ENCODE measurements around the gene KRTAP2-2. TPM values are rescaled to one million over a fixed set of nuclear protein-coding genes. Genes with fewer than 3 reads are reported as not detected.

KRTAP2-2 gene
- total and polyA plus RNA-seq, 2 of the 4 experiments (the other 2 are of a cell fraction) = 0.17 TPM; not detected in 1

DNA sequence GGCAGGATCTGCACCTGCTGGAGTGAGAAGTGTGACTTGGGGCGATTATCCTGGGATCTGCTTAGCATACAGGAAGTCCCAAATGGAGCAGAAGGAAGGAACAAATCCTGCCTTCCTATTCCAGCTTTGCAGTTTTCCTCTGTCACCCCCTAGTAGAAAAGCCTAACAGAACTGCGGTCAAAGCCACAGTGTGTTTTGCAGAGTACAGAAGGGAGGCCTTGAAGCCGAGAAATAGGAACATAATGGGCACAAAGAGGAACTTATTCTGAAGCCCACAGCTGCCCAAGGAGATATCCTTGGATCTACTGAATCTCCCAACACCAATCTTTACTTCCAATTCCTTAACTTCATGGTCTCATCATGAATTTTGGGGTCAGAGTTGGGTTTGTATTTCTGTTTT lies 36.5 kb downstream of the KRTAP2-2 start:
- Histone ChIP-seq H3K56ac (ENCODE audit: extremely low read depth, insufficient read depth, low read length) (no peak overlapping the region), H2BK5ac (ENCODE audit: low read depth, low read length, poor library complexity, severe bottlenecking) (no peak overlapping the region), H2AK9ac (replicated peaks; ENCODE audit: low read depth, low read length, poor library complexity) (no peak overlapping the region), H3K14ac (replicated peaks; ENCODE audit: low read depth, low read length) (no peak overlapping the region), H3K4me1 (ENCODE audit: control insufficient read depth, insufficient read depth, low read length) (peaks cover 1% of the 10 kb centered on the region; the same call in 1 of the 2 replicates), H3K79me1 (ENCODE audit: low read depth in 1 of 2, low read length in 2 of 2) (no peaks in the 10 kb centered on the region), H4K20me1 (ENCODE audit: insufficient read depth, low read length) (no peaks in the 10 kb centered on the region), H4K8ac (ENCODE audit: low read depth in 2 of 2, low read length in 2 of 2) (no peak overlapping the region; a peak in 1 of 4 replicates), H3K4me3 (ENCODE audit: insufficient read depth, low read depth, low read length) (no peak overlapping the region), H3K4ac (ENCODE audit: low read depth, low read length) (no peak overlapping the region; the same call in 1 of the 2 replicates), H2BK20ac (ENCODE audit: low read depth, low read length) (no peak overlapping the region), H3K9me1 (ENCODE audit: insufficient read depth, low read length) (no peaks in the 10 kb centered on the region; the same call in 1 of the 2 replicates), H3K27ac (ENCODE audit: insufficient read depth, low read length) (no peak overlapping the region), H3K9ac (ENCODE audit: low read depth, low read length) (no peak overlapping the region), H4K5ac (ENCODE audit: low read depth, low read length) (no peak overlapping the region), H3K9me3 (ENCODE audit: control insufficient read depth, insufficient read depth, low read length) (no peaks in the 10 kb centered on the region; the same call in 1 of the 2 replicates), H2AK5ac (ENCODE audit: low read depth, low read length) (no peak overlapping the region), H3K18ac (ENCODE audit: low read depth, low read length) (no peak overlapping the region), H2BK120ac (ENCODE audit: low read depth, low read length) (no peak overlapping the region), H2BK15ac (ENCODE audit: low read depth, low read length) (no peak overlapping the region), H3K4me2 (ENCODE audit: low read depth, low read length) (no peak overlapping the region), H4K91ac (ENCODE audit: insufficient read depth, low read depth, low read length) (no peak overlapping the region; the same call in 1 of the 2 replicates), H3K23ac (ENCODE audit: low read depth, low read length) (no peak overlapping the region), H3K27me3 (ENCODE audit: control insufficient read depth, insufficient read depth, low read length) (no peaks in the 10 kb centered on the region; the same call in 1 of the 2 replicates), H3K36me3 (ENCODE audit: control insufficient read depth, insufficient read depth, low read length) (no peaks in the 10 kb centered on the region), H2AFZ (replicated peaks; ENCODE audit: low read length, poor library complexity) (peak overlapping the region; percentile 1)
- BruUV-seq (replicated peaks) = no TSS peak
- DNase-seq (no peak), ATAC-seq (ENCODE audit: low read depth) (no peak)
- in situ Hi-C loops (cut with MboI; ENCODE audit: low sequenced_read_pairs) = no loop called here
- no CpG with 5 or more reads among the region's 3 CpGs for WGBS, 2 experiments (ENCODE audit: extremely low coverage in 2 of 2, insufficient read length in 1 of 2)
- intact Hi-C loops (cut with micrococcal nuclease) = no loop called here
- ChIA-PET CTCF (interaction anchor here (1.3 kb wide), 1 partner anchor 304 kb away, joined by 5 read pairs; no protein-coding TSS in a partner anchor), POLR2A (ENCODE audit: unreplicated experiment) (no interaction called here)
- TF ChIP-seq POLR2A (IDR thresholded peaks at IDR 0.05; ENCODE audit: low read depth, low read length) = no peak
- TF ChIP-seq RFX5 (IDR thresholded peaks at IDR 0.05; ENCODE audit: low read depth, low read length) = no peak
- no peak for TF ChIP-seq BHLHE40 (IDR thresholded peaks at IDR 0.05; ENCODE audit: low read depth, low read length)
- no peak for TF ChIP-seq RCOR1 (IDR thresholded peaks at IDR 0.05; ENCODE audit: insufficient replicate concordance, low read length)
- no peak for TF ChIP-seq FOS (IDR thresholded peaks at IDR 0.05; ENCODE audit: low read depth, low read length)
- no peak for TF ChIP-seq CHD1 (IDR thresholded peaks at IDR 0.05; ENCODE audit: low read depth, low read length)
- TF ChIP-seq NFE2L2 (IDR thresholded peaks at IDR 0.05; ENCODE audit: low read depth, low read length) = no peak
- TF ChIP-seq SMC3 (IDR thresholded peaks at IDR 0.05; ENCODE audit: low read depth, low read length) = no peak
- TF ChIP-seq RAD21 (IDR thresholded peaks at IDR 0.05; ENCODE audit: low read length) = no peak
- no peak for TF ChIP-seq MAFK (IDR thresholded peaks at IDR 0.05; ENCODE audit: low read depth, low read length)
- TF ChIP-seq MAZ (IDR thresholded peaks at IDR 0.05; ENCODE audit: borderline replicate concordance, low read depth, low read length) = no peak
- TF ChIP-seq, protein P1, sequence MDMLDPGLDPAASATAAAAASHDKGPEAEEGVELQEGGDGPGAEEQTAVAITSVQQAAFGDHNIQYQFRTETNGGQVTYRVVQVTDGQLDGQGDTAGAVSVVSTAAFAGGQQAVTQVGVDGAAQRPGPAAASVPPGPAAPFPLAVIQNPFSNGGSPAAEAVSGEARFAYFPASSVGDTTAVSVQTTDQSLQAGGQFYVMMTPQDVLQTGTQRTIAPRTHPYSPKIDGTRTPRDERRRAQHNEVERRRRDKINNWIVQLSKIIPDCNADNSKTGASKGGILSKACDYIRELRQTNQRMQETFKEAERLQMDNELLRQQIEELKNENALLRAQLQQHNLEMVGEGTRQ (IDR thresholded peaks at IDR 0.05; ENCODE audit: low read depth, low read length) = no peak
- TF ChIP-seq CEBPB (IDR thresholded peaks at IDR 0.05; ENCODE audit: low read depth, low read length) = no peak
- dilution Hi-C loops (cut with HindIII; ENCODE audit: low sequenced_read_pairs, unreplicated experiment) = no loop called here

Data from IMR-90 (cell line).